Retinal pigment epithelial cell (primary cell): Measurements from ENCODE around the gene LCE7A.

Source experiments
- DNase-seq: peaks from one replicate; pipeline ENCODE4 v3.0.0-alpha.2; 2010; ENCODE audit warnings: low read depth
- H3K4me3 ChIP-seq: 2 replicates; pipeline ENCODE4 v1.5.1; 2011; ENCODE audit warnings: mild to moderate bottlenecking, low read length, control low read depth, moderate library complexity
- CTCF ChIP-seq: conservative IDR thresholded peaks from 2 replicates; pipeline ENCODE4 v1.5.1; 2011; ENCODE audit warnings: low read depth, low read length, control low read depth, inconsistent platforms

Gene LCE7A

DNA sequence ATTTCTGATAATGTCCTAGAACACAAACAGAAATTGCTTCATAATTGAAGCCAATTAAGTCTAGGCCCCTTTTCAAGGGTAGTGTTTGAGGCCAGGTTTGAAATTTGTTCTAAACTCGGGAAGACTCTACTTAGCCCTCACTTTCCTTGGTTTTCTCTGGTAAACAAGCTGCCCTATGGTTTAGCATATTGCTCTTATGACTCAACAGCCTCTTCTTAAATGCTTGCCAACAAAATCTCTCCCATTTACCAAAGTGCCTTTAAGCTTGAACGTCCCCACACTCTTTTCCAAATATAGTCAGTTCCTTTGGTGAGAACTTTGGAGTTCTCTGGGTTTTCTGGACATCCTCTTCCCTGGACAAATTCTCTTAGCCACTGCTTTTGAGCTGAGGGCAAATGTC is 22.9 kb upstream of the LCE7A start:
- DNase-seq, result no peak
- no peak overlapping the region for H3K4me3 ChIP-seq
- TF ChIP-seq CTCF, result no peak

- no peak for TF ChIP-seq CTCF
- no peak within 1 kb of the TSS for H3K4me3 ChIP-seq
- no peak for DNase-seq
These were observed 17.2 kb upstream of the LCE7A start, which contains the start of gene LCE6A for GRCh38 chr1:152842556-152842955. Gene LCE6A (plus strand): TSS chr1:152842856. CDS start chr1:152843521, 665 bp downstream.

- no peak overlapping the region for H3K4me3 ChIP-seq
- no peak for DNase-seq
- TF ChIP-seq CTCF, result no peak
These were observed 4.1 kb upstream of the LCE7A start for GRCh38 chr1:152855661-152856060.

GRCh38 chr1:152858062-152858461 is 1.7 kb upstream of the LCE7A start:
- DNase-seq, result no peak
- no peak for TF ChIP-seq CTCF
- no peak overlapping the region for H3K4me3 ChIP-seq

GRCh38 chr1:152860129-152860528 is 333 bp downstream of the LCE7A start:
- no peak for DNase-seq
- H3K4me3 ChIP-seq, result no peak overlapping the region
- TF ChIP-seq CTCF, result no peak

DNA sequence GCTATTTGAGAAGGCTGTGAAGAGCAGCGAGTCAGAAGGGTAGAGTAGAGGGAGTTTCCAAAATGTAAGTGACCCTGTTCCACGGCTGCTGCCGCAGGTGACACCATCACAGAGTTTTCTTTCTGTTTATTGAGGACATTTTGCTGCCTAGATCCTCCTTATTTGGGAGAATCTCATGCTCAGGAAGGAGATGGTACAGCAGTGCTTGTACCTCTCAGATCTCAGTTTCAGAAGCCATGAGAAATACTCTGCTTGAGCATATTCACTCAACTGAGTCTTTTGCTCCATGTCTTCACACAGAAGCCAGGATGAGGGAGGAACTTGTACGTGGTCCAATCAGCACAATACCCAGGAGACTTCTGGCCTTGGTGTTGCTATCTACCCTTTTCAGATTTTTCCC is 1.6 kb downstream of the LCE7A start:
- TF ChIP-seq CTCF, result no peak
- no peak overlapping the region for H3K4me3 ChIP-seq
- DNase-seq, result no peak

GRCh38 chr1:152864443-152864842 is 4.6 kb downstream of the LCE7A start:
- H3K4me3 ChIP-seq, result no peak overlapping the region
- TF ChIP-seq CTCF, result no peak
- no peak for DNase-seq
